SIG-M5 (cell line): ENCODE results near the gene ITGAD.
A peak's percentile ranks its signal among the peaks of the same experiment; 100 is the strongest.
"Not testable (repeated sequence)": the region's sequence is repeated elsewhere in the genome, so short reads cannot be mapped to it uniquely, and the experiment has no call there.

Source experiments
- DNase-seq: peaks from one replicate; lab custom pipeline; 2025; lab: John Stamatoyannopoulos, UW

The ITGAD gene

GRCh38 chr16:31429796-31430195, 36.7 kb downstream of the ITGAD start:
- no peak for DNase-seq

GRCh38 chr16:31430380-31431052, 37.4 kb downstream of the ITGAD start:
- no peak for DNase-seq

- no peak for DNase-seq
These were observed 42.4 kb downstream of the ITGAD start for GRCh38 chr16:31435341-31436220.

GRCh38 chr16:31436221-31437045, 43.3 kb downstream of the ITGAD start:
- no peak for DNase-seq

GRCh38 chr16:31438414-31438813, 45.3 kb downstream of the ITGAD start:
- no peak for DNase-seq

DNA sequence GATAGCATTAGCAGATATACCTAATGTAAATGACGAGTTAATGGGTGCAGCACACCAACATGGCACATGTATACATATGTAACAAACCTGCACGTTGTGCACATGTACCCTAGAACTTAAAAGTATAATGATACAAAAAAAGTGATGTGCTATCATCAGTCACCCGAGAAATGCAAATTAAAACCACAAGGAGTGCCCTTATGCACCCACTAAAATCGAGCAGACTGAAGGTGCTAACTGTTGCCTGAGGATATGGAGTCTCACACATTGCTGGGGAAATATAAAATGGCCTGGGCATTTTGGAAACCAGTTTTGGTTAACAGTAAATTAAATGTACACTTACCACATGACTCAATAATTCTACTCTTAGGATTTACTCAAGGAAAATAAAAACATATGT, 45.9 kb downstream of the ITGAD start:
- not testable (repeated sequence) for DNase-seq

GRCh38 chr16:31439519-31439918, 46.4 kb downstream of the ITGAD start:
- no peak for DNase-seq

- no peak for DNase-seq
These were observed 47.5 kb downstream of the ITGAD start for GRCh38 chr16:31440516-31441184.

GRCh38 chr16:31441956-31442355, 48.8 kb downstream of the ITGAD start:
- no peak for DNase-seq

- not testable (repeated sequence) for DNase-seq
These were observed 52.8 kb downstream of the ITGAD start for GRCh38 chr16:31445931-31446330.

GRCh38 chr16:31451201-31451600, 58.1 kb downstream of the ITGAD start:
- no peak for DNase-seq

GRCh38 chr16:31451681-31452351, 58.7 kb downstream of the ITGAD start:
- DNase-seq, result no peak

- no peak for DNase-seq
These were observed 59.5 kb downstream of the ITGAD start for GRCh38 chr16:31452631-31453106.

- DNase-seq, result no peak
These were observed 60.4 kb downstream of the ITGAD start for GRCh38 chr16:31453255-31454204.

DNA sequence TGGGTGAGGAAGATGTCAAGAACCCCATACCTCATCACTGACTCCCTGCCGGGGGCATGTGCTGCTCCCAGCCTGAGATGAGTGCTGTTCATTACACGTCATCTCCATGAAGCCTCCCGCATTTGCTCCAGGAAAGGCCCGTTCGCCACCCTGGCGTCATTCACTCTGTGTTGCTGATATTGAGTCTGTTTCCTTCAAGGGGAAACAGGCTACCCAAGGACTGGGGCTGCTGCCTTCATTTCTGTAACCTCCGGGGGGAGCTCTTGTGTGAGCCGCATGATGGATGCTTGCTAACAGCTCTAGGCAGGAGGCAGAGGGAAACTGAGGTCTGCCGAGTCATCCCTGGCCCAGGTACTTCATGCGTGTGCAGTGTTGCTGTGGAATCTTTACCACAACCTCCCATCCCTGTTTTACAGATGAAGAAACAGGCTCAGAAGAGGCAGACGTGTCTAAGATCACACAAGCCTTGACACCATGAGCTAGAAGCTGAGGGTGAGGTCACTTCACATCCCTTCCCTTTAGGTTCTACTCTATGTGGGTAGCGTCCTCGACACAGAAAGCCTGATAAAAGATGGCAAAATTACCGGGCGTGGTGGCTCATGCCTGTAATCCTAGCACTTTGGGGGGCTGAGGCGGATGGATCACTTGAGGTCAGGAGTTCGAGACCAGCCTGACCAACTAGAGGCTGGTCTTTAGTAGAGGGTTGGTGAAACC, 62.6 kb downstream of the ITGAD start:
- DNase-seq, result no peak

DNA sequence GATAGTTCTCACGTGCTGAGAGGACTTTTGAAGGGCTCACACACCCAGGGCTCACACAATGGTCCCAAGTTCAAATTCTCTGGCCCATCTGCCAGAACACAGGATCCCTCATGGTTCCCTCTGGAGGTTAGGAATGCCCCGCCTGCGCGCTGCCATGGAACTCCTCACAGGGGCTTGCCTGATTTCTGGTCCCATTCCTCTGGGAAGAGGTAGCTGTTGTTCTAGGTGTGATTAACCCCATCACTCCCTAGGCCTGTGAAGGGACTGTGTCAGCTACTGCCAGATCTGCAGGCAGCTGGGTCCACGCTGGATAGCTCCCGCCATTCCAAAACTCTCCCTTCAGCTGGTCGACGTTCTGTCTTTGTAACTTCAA, 63.8 kb downstream of the ITGAD start:
- no peak for DNase-seq

DNA sequence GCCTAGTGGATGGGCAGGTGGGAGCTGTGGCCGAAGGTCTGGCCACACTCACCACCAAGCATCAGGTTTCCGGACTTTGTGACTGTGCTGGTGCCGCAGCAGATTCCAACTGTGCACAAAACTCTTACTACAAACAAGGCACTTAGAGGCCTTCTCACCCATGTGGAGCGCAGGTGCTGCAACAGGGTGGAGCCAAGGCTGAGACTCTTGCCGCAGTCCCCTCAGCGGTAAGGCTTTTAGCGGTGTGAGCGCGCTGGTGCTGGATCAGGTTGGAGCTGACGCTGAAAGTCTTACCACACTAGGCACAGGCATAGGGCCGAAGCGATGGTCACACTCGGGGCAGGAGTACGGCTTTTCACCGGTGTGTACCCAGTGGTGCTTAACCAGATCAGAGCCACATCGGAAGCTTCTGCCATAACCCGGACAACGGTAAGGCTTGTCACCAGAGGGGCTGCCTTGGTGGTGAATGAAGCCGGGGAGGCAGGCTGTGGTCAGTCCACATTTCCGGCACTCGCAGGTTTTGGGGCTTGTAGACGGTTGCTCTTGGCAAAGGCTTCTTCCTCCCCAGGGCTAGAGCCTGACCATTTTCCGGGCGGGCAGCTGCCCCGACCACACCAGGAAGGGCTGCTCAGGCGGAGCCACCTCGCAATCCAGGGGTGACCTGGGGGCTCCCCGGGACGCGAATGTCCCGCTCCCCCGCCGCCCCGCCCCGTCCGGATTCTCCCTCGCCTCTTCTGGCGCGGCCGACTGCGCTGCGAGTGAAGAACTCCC, 65.1 kb downstream of the ITGAD start:
- DNase-seq, result peak; percentile 11

- DNase-seq, result peak; percentile 93
These were observed 65.9 kb downstream of the ITGAD start, which contains the start of gene ARMC5 for GRCh38 chr16:31458844-31459686. Gene ARMC5, plus strand, starts transcription at chr16:31459501. Its CDS starts 24 bp downstream, at chr16:31459525.
